NCI-H2196 treated with DMSO at 0.1 percent for 48 hours (cell line): ENCODE measurements around the gene POTEJ.
"Not testable (repeated sequence)": the region's sequence is repeated elsewhere in the genome, so short reads cannot be mapped to it uniquely, and the experiment has no call there.

ENCODE experiments used
- DNase-seq: peaks from one replicate; lab custom pipeline; 2025; ENCODE audit not compliant: unreplicated experiment; lab: John Stamatoyannopoulos, UW

The POTEJ gene

GRCh38 chr2:130611140-130611539, at the start of gene POTEJ:
POTEJ (plus strand) TSS chr2:130611440; CDS start chr2:130611533, 93 bp downstream.
- DNase-seq, result not testable (repeated sequence)

DNA sequence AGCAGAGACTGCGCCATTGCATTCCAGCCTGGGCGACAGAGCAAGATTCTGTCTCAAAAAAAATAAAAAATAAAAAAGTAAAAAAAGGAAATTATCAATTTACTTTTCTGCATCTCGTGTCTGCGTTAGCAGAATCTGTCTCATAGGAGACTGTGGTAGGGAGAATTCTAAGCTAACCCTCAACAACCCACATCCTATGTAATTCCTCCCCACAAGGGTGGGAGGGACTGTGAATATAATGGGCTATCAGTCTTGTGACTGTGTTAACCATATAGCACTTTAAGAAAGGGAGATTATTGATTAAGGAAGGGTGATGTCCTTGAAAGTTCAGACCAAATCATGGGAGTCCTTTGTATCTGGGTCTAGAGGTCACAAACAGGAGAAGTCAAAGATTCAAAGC, 45.1 kb upstream of the POTEJ start:
- DNase-seq, result not testable (repeated sequence)

DNA sequence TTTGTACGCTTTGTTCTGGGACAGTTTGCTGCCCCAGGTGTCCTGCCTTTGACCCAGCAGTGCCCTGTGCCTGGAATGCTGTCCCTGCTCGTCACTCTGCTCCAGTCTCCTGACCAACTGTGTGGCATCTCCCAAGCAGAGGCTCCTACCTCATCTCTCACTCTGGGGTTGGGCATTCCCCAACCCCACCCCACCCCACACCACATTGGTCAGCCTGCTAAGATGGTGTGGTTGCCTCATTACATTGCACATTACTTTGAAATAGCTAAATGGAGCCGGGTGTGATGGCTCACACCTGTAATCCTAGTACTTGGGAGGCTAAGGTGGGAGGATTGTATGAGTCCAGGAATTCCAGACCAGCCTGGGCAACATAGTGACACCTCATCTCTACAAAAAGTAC, 39.3 kb upstream of the POTEJ start:
- not testable (repeated sequence) for DNase-seq

DNA sequence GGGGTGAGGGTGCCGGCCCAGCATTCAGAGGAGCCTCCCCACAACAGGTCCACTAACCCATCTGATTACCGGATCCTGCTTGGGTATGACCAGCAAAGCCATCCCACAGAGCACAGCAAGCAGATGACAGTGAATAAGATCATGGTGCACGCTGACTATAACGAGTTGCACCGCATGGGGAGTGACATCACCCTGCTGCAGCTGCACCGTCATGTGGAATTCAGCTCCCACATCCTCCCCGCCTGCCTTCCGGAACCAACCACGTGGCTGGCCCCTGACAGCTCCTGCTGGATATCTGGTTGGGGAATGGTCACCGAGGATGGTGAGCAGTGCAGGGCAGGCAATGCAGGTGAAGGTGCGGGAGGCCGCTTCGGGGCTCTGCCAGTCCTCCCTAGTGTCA, 37.0 kb upstream of the POTEJ start:
- DNase-seq, result not testable (repeated sequence)

GRCh38 chr2:130576209-130576784, 34.9 kb upstream of the POTEJ start:
- DNase-seq, result not testable (repeated sequence)

GRCh38 chr2:130577559-130577958, 33.7 kb upstream of the POTEJ start:
- DNase-seq, result not testable (repeated sequence)

DNA sequence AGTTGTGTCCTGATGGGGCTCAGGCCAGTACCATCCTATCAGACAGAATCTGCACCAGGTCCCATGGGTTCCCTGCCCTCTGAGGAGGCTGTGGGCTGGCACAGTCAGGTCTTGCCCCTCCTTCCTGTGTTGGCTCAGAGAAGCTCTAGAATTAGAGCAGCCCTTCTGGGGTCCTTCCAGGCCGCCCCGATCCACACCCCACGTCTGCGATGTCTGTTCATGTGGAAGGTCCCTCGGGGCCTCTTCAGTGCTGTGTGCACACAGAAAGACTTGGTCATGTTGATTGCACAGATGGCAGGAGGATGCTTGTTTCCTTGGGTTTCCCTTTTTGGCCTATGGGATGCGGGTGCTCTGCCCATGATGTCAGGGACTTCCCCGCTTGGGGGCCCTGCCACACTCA, 32.1 kb upstream of the POTEJ start:
- not testable (repeated sequence) for DNase-seq

GRCh38 chr2:130581491-130581890, 29.7 kb upstream of the POTEJ start:
- not testable (repeated sequence) for DNase-seq

DNA sequence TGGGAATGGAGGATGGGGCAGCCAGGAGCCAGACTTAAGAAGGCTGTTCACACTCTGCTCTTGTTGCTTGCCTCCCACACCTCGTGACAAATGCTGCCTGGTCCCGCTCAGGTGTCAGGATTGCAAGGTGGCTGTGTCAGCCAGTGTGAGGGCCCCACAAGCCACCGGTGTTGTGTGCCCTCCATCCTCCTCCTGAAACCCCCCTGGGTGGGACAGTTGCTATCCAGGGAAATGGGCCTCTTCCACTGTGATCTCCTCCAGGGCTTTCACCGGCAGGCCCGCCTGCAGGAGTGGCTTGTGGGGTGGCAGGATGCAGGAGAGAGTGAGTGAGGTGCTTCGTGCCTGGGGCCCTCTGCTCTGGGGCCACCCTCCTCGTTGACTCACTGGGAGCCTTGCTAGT, 28.3 kb upstream of the POTEJ start:
- DNase-seq, result not testable (repeated sequence)

- DNase-seq, result not testable (repeated sequence)
Measured at GRCh38 chr2:130583582-130583981, 27.7 kb upstream of the POTEJ start.

DNA sequence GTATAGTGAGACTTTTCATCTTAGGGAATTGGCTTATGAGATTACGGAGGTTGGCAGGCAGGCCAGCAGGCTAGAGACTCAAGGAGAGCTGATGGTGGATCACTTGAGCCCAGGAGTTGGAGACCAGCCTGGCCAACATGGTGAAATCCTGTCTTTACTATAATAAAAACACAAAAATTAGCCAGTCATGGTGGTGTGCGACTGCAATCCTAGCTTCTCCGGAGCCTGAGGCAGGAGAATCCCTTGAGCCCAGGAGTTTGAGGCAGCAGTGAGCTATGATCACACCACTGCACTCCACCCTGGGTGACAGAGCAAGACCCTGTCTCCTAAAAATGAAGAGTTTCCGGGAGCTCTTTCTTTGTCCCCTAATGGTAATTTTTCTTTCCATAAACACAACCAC, 26.5 kb upstream of the POTEJ start:
- DNase-seq, result not testable (repeated sequence)

DNA sequence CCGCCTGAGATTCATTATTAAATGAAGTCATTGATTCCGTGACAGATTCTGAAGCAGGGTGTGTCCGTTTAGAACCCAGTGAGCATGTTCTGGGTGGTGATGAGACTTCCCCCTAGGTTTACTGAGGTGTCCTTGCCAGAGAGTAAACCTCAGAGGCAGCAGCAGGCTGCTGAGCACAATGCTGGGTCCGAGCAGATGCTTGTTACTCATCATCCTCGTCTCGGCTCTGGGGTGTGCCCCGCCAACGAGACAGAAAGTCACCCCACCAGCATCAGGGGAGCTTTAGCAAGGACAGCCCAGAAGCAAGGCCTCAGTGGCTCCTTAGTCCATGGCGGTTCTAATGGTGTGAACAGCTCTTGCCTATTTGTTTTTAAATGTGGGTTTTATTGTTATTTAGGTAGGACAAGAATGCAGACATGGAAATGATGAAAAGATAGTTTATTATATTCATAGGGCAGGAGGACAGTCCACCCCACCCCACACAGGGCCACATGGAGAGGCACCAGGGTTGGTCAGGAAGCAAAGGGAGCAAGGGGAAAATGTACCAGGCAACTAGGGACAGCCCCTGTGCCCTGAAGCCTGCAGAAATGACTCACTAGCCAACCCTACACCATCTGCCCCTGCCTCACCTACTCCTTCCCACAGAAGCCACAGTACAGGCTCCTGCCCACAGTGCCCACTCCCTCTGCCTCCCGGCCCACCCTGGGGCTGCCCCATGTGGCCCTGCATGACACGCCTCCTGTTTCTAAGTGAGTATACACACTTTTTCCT, 22.4 kb upstream of the POTEJ start:
- DNase-seq, result not testable (repeated sequence)

- not testable (repeated sequence) for DNase-seq
Measured at GRCh38 chr2:130590170-130590841, 20.9 kb upstream of the POTEJ start.

DNA sequence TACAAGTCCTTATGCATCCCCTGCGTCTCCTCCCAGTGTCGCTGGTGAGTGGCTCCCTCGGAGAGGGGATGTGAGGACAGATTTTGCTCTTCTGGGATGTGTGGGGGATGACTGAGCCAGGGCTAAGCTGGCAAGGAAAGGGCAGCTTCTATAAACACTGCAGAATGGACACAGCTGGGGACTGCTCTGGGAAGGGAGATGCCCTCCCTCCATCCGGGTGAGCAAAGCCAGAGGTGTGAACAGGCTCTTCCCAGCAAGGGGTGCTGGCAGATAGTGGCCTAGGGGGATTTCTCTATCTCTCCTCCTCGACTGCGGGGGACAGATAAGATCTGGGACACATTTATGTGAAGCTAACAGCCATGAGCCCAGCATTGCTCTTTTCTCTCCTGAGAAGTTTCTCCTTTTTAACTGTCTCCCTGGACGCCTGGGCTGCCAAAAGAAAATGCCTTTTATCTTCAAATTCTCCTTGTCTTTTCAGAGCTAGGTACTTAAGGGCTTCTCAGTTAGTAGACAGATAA, 20.3 kb upstream of the POTEJ start:
- not testable (repeated sequence) for DNase-seq

DNA sequence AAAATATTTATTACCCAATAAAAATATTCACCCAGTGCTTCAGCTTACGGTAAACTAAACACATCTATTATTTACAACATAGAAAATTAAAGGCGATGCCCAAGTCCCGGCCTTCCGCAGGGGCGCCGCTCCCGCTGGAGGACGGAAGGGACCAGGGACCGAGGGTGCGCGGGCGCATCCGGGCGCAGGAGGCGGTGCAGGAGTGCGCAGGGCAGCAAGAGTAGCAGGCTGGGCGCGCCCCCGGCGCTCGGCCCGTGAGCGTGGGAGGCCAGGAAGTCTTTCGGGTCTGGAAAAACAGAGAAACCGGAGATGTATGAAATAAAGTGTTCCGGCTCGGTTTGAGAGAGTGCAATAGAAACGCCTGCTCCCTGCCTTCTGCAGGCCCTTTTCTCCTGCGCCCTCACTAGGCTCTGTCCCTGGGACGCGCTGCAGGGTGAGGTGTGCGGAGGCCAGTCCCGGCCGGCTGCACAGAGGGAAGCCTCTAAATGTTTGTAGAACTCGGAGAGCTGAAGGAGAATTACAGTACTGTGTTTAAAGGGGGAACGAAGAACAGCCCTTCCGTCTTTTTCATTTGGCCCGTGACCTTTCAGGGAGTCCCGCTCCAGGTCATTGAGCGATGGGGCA, 18.3 kb upstream of the POTEJ start:
- DNase-seq, result not testable (repeated sequence)

DNA sequence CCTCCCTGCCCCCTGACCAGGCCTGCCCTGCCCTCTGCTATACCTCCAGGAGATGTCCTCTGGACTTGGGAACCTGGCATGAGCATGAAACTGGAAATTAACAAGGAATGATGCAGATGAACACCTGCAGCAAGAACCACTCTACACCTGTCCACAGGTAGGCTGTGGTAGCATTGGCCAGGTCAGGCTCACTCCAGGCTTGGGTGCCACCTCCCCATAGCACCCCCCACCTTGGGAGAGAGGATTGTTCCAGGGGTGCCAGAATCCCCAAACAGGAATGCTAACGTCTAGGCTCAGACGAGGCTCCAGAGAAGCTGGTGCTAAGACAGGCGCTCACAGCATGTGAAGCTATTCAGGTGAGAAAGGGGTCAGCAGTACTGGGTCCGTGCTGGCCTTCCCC, 17.2 kb upstream of the POTEJ start:
- not testable (repeated sequence) for DNase-seq

GRCh38 chr2:130596757-130597156, 14.5 kb upstream of the POTEJ start:
- not testable (repeated sequence) for DNase-seq

DNA sequence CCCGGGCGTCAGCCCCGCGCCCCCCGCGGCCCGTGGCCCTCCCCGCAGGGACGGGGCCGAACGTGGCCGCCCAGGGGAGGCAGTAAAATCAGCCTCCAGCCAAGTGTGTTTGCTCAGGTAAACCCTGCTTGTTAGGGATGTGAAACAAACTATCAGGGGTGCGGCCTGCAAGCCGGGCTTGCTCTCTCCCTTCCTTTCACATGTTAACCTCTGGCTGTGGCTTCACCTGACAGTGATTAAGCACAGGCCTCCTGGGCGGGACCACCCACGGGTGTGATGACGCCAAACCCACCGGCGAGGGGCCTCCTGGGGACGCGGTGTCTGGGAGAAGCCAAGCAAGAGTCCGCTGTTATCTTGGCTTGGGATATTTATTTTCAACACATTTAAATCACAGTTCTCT, 13.2 kb upstream of the POTEJ start:
- DNase-seq, result not testable (repeated sequence)

GRCh38 chr2:130598463-130598862, 12.8 kb upstream of the POTEJ start:
- not testable (repeated sequence) for DNase-seq

DNA sequence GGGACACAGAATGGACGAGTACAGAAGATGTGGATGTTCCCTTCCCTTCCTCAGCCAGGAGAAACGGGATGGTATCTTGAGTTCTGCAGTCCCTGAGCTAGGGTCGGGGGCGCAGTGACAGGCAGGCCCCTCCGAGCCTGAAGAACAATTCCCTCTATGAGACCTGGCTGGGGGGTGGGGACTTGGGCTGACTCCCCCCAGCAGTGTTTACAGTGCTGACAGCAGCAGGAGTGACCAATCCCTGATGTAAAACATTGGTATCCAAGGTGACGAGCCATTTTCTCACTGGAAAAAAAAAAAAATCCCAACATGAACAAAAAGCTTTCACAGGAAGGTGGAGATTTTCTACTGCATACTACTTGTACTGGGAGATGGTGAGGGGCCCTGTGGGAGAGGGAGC, 11.8 kb upstream of the POTEJ start, which contains the start of gene CFC1:
TSS of gene CFC1 (minus strand) at position 183 of the 400 bp plus-strand sequence. CDS start 288 bp downstream, outside the sequence.
- DNase-seq, result not testable (repeated sequence)

DNA sequence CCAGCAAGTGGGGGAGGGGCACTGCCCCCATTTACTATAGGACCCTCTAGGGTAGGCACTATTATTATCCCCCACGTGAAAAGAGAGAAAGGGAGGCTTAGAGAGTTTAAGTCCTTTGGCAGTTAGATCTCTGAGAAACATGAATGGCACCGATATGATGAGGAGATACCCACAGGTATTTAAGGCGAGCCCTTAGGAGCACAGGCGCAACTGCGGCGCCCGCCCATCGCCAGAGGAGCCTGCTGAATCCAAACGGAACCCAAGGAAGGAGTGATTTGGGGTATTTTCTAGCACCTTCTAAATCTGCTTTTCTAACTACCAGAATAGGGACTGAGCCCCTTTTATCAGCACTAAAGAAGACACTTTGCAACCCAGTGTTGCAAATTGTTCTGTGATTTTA, 11.3 kb upstream of the POTEJ start:
- not testable (repeated sequence) for DNase-seq
